ENCODE results near the gene KLHL42.

The KLHL42 gene

DNA sequence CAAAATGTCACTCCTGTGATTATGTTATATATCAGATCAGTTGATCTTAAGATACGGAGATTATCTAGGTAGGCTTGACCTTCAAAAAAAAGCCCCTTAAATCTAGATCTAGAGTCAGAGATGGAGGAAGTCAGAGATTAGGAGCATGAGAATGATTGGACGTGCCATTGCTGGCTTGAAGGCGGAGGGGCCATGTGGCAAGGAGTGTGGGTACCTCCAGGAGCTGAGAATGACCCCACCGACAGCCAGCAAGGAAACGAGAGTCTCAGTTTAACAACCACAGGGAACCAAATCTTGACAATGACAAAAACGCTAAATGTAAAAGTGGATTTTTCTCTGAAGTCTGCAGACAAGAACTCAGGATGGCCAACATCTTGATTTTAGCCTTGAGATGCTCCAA, 32.5 kb downstream of the KLHL42 start:
- DNase-seq (ENCODE audit: low read depth), result no peak
- no peak overlapping the region for H3K4me3 ChIP-seq (ENCODE audit: control insufficient read depth, low read depth, low read length)
- TF ChIP-seq, protein P1, sequence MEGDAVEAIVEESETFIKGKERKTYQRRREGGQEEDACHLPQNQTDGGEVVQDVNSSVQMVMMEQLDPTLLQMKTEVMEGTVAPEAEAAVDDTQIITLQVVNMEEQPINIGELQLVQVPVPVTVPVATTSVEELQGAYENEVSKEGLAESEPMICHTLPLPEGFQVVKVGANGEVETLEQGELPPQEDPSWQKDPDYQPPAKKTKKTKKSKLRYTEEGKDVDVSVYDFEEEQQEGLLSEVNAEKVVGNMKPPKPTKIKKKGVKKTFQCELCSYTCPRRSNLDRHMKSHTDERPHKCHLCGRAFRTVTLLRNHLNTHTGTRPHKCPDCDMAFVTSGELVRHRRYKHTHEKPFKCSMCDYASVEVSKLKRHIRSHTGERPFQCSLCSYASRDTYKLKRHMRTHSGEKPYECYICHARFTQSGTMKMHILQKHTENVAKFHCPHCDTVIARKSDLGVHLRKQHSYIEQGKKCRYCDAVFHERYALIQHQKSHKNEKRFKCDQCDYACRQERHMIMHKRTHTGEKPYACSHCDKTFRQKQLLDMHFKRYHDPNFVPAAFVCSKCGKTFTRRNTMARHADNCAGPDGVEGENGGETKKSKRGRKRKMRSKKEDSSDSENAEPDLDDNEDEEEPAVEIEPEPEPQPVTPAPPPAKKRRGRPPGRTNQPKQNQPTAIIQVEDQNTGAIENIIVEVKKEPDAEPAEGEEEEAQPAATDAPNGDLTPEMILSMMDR (IDR thresholded peaks at IDR 0.05; ENCODE audit: control insufficient read depth, insufficient read depth, low read depth, low read length, missing control alignments), result no peak

DNA sequence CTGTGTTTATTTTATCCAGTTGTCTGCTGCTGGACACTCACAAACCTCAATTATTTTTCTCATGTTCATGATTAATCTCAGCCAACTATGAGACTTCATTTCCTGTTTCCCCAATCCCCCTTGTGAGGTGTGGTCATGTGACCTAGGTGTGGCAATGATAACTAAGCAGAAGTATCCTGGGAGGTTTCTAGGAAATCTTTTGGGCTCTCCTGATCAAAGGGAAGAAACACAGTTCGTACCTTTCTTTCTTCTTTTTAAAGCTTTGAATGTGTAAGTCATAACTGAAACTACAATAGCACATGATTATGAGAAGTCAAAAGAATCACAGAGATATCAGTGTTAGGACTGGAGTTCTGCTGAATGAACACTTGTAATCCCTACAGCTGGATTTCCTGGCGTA, 34.4 kb downstream of the KLHL42 start:
- H3K4me3 ChIP-seq (ENCODE audit: control insufficient read depth, low read depth, low read length), result no peak overlapping the region
- TF ChIP-seq, protein P1 (IDR thresholded peaks at IDR 0.05; ENCODE audit: control insufficient read depth, insufficient read depth, low read depth, low read length, missing control alignments), result no peak
- DNase-seq (ENCODE audit: low read depth), result no peak

DNA sequence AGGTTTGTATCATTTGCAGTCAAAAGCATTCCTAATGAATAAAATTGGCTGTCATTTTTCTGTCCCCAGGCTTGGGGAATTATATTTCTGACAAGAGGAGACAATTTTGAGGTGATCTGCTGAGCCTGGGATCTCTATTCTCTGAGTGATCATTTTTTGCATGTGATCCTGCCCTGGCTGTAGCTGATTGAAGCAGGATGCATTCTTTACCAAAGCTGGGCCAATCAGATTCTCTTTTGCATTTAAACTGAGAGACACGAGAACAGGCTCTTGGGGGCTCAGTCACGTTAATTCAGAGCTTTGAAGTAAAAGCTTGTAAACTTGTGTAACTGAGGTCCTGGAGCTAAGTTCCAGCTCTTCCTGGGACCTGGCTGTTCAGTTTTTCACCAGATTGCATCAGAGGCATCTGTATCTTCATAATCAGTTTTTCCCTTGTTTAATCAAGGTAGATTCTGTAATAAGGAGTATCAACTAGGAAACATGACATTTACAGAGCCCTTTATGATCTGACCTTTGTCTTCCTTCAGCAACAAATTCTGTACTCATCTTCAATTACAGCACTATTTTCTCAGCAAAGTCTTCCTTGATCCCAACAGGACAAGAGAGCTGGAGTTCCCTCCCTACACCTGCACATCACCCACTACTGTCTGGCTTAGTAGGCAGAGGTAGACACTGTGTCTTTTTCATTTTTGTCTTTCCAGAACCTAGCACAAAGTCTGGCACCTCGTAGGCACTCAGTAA, 35.0 kb downstream of the KLHL42 start:
- H3K4me3 ChIP-seq (ENCODE audit: control insufficient read depth, low read depth, low read length), result no peak overlapping the region
- TF ChIP-seq, protein P1 (IDR thresholded peaks at IDR 0.05; ENCODE audit: control insufficient read depth, insufficient read depth, low read depth, low read length, missing control alignments), result no peak
- DNase-seq (ENCODE audit: low read depth), result peak; percentile 16

DNA sequence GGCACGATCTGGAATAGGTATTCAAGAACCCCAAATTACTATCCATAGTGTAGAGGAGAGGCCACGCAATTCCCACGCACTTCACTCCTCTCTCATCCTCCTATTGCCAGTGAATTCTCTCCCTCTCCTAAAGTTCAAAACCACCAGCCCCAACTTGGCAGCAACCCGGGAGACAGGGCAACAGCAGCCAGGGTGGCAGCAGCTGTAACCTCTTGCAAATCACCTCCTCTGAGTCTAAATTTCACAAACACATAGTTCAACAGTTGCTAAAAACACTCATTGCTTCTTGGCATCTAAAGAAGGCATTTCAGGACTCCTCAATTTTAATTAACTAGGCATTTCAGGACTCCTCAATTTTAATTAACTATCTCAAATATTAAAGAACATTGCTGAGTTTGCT, 37.7 kb downstream of the KLHL42 start:
- no peak overlapping the region for H3K4me3 ChIP-seq (ENCODE audit: control insufficient read depth, low read depth, low read length)
- TF ChIP-seq, protein P1 (IDR thresholded peaks at IDR 0.05; ENCODE audit: control insufficient read depth, insufficient read depth, low read depth, low read length, missing control alignments), result no peak
- no peak for DNase-seq (ENCODE audit: low read depth)

DNA sequence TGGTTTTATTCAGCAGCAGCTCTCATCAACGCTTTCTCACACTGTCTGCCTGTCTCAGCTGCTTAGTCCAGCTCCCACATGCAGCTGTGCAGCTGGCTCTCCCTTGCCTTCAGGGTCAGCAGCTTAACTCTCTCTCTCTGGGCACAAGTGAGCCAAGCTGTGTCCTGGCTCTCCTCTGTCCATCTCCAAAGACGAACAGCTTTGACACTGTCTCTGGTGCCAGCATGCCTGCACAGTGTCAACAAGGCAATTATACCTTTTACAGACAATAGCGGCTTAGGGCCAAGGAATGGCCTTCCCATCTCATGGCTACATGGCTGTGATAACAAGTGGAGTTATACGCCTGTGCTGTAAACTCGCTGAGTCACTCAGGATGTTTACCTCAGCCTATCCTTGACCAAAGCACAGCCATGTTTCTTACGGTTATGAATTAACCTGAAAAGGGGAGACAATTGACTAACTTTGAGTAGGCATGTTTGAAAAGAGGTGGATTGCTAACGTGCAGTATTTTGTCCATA, 38.4 kb downstream of the KLHL42 start:
- no peak overlapping the region for H3K4me3 ChIP-seq (ENCODE audit: control insufficient read depth, low read depth, low read length)
- DNase-seq (ENCODE audit: low read depth), result no peak
- TF ChIP-seq, protein P1 (IDR thresholded peaks at IDR 0.05; ENCODE audit: control insufficient read depth, insufficient read depth, low read depth, low read length, missing control alignments), result no peak

DNA sequence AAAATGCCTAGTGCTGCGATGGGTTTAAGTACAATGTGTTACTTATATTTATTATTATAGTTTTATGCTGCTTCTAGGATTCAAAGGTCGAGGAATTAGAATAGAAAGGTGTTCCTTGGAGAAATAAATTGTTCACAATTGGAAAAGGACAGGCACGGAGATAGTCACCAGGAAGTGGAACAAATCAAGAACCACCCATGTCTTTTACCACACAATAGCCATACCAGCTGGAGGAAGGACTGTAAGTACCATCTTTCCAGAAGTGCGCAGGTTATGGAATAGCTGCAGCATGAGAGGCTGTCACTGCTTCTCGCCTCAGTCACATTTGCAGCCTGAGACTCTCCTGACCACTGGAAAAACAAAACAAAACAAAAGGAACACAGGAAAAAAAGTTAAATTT, 40.5 kb downstream of the KLHL42 start:
- TF ChIP-seq, protein P1 (IDR thresholded peaks at IDR 0.05; ENCODE audit: control insufficient read depth, insufficient read depth, low read depth, low read length, missing control alignments), result no peak
- DNase-seq (ENCODE audit: low read depth), result no peak

More for the DNA sequence above, 40.5 kb downstream of the KLHL42 start:
- H3K4me3 ChIP-seq (ENCODE audit: control insufficient read depth, low read depth, low read length), result no peak overlapping the region
